ENCODE measurements around the gene PRSS56. TPM values are rescaled to one million over a fixed set of nuclear protein-coding genes. Genes with fewer than 3 reads are reported as not detected.
A peak's percentile ranks its signal among the peaks of the same experiment; 100 is the strongest.

Gene PRSS56
- polyA plus RNA-seq, 3 donors: not detected

DNA sequence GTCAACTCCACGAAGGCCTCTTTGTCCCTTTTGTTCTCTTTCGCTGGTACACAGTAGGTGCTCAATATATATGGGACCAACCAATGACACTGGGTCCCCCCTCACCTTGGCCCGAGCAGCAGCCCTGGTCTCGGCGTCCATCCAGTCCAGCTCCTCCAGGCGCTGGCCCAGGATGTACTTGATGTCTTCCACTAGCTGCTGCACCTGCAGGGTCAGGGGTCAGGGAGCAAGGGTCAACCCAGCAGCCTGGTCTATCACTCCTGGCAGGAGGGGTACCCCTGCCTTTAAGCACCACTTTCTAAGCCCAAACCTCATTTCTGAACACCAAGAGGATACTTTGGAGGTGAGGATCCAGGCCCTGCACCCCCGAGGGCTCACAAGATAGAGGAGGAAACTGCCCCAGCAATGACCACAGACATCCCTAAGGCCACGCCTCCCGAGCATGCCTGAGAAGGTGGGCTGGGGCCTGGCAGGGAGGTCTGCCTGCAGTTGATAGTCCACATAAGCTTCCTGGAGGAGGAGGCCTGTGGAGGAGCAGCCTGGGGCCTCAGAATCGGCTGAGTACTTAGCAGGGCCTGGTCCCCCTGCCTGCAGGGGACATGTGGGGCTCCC lies 36.8 kb upstream of the PRSS56 start:
- 98% methylated on average over 7 of the region's 10 CpGs for WGBS (ENCODE audit: insufficient coverage)
- Histone ChIP-seq H3K27ac (ENCODE audit: low read depth in 1 of 2, low read length in 2 of 2) (no peak overlapping the region), H3K9me3 (replicated peaks in 1 of 2; ENCODE audit: control insufficient read depth in 1 of 2, insufficient read depth in 1 of 2, low read length in 2 of 2) (no peaks in the 10 kb centered on the region), H3K27me3 (ENCODE audit: control insufficient read depth in 2 of 2, insufficient read depth in 2 of 2, low read length in 2 of 2) (peaks cover 11 to 30% of the 10 kb centered on the region in 2 donors), H3K4me3 (replicated peaks in 1 of 3; ENCODE audit: low read depth in 2 of 3, low read length in 3 of 3) (no peak overlapping the region), H3K4me1 (ENCODE audit: control insufficient read depth in 1 of 2, insufficient read depth in 2 of 2, low read length in 2 of 2) (no peaks in the 10 kb centered on the region), H3K36me3 (replicated peaks in 1 of 2; ENCODE audit: control insufficient read depth in 1 of 2, insufficient read depth in 2 of 2, low read length in 2 of 2) (no peaks in the 10 kb centered on the region), H3K4me2 (replicated peaks; ENCODE audit: extremely low read depth, low read length, poor library complexity, severe bottlenecking) (no peak overlapping the region), H4K20me1 (ENCODE audit: insufficient read depth, low read length) (no peaks in the 10 kb centered on the region), H3K79me2 (ENCODE audit: insufficient read depth, low read length) (no peaks in the 10 kb centered on the region), H3K9ac (ENCODE audit: insufficient read depth, low read length, poor library complexity, severe bottlenecking) (no peak overlapping the region), H2AFZ (ENCODE audit: insufficient read depth, low read depth, low read length, poor library complexity, severe bottlenecking) (no peak overlapping the region)
- Mint-ChIP-seq H3K27ac (no peak overlapping the region), H3K27me3 (ENCODE audit: low read depth in 3 of 3) (peaks cover 32 to 44% (median 36%) of the 10 kb centered on the region in 3 donors), H3K9me3 (peaks cover 0 to 5% (median 3%) of the 10 kb centered on the region in 7 donors), H3K36me3 (no peaks in the 10 kb centered on the region), H3K4me3 (no peak overlapping the region), H3K4me1 (no peaks in the 10 kb centered on the region)
- intact Hi-C loops (cut with micrococcal nuclease): no loop called here
- TF ChIP-seq, protein P1, sequence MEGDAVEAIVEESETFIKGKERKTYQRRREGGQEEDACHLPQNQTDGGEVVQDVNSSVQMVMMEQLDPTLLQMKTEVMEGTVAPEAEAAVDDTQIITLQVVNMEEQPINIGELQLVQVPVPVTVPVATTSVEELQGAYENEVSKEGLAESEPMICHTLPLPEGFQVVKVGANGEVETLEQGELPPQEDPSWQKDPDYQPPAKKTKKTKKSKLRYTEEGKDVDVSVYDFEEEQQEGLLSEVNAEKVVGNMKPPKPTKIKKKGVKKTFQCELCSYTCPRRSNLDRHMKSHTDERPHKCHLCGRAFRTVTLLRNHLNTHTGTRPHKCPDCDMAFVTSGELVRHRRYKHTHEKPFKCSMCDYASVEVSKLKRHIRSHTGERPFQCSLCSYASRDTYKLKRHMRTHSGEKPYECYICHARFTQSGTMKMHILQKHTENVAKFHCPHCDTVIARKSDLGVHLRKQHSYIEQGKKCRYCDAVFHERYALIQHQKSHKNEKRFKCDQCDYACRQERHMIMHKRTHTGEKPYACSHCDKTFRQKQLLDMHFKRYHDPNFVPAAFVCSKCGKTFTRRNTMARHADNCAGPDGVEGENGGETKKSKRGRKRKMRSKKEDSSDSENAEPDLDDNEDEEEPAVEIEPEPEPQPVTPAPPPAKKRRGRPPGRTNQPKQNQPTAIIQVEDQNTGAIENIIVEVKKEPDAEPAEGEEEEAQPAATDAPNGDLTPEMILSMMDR (IDR thresholded peaks at IDR 0.05): no peak
- DNase-seq: no peak

DNA sequence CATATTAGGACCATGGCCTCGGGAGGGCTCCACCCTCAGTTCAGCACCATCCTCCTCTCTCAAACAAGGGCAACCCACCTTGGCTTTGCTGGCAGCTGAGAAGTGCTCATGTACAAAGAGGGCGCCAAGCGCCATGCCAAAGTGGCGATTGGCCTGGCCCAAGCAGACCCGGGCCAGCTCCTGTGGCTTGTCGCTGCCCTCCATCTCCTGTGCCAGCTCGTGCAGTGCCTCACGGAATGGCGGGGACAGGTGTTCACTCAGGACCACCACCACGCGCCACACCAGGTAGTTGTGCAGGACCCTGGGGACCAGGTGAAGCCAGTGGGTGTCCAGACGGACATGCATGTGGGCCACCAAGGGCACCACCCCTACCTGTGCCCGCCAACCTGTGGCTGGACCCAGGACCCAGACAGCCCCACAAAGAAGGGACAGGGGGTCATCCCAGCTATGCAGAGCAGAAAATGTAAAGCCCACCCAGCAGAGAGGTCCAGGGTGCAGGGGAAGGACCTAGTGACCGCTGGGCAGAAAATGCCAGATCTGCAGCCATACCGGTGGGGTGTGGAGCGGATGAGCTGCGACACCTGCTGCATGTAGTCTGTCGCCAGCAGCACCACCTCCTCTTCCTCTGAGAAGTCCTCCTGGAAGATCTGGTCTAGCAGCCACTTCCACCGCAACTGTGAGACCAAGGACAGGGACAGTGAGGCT lies 36.1 kb upstream of the PRSS56 start:
- H3K9ac ChIP-seq (ENCODE audit: insufficient read depth, low read length, poor library complexity, severe bottlenecking): no peak overlapping the region
- no peaks in the 10 kb centered on the region for H3K79me2 ChIP-seq (ENCODE audit: insufficient read depth, low read length)
- H3K27ac ChIP-seq (ENCODE audit: low read depth in 1 of 2, low read length in 2 of 2): no peak overlapping the region
- intact Hi-C loops (cut with micrococcal nuclease): no loop called here
- Mint-ChIP-seq H3K4me1 (no peaks in the 10 kb centered on the region), H3K9me3 (peaks cover 0 to 5% (median 3%) of the 10 kb centered on the region in 7 donors), H3K4me3 (peak overlapping the region in 1 of 2 donors; percentile 46), H3K36me3 (no peaks in the 10 kb centered on the region), H3K27ac (no peak overlapping the region), H3K27me3 (ENCODE audit: low read depth in 3 of 3) (peaks cover 36 to 50% (median 42%) of the 10 kb centered on the region in 3 donors)
- H3K9me3 ChIP-seq (replicated peaks in 1 of 2; ENCODE audit: control insufficient read depth in 1 of 2, insufficient read depth in 1 of 2, low read length in 2 of 2): no peaks in the 10 kb centered on the region
- H2AFZ ChIP-seq (ENCODE audit: insufficient read depth, low read depth, low read length, poor library complexity, severe bottlenecking): no peak overlapping the region
- no peak overlapping the region for H3K4me3 ChIP-seq (replicated peaks in 1 of 3; ENCODE audit: low read depth in 2 of 3, low read length in 3 of 3)
- H3K4me1 ChIP-seq (ENCODE audit: control insufficient read depth in 1 of 2, insufficient read depth in 2 of 2, low read length in 2 of 2): no peaks in the 10 kb centered on the region
- H4K20me1 ChIP-seq (ENCODE audit: insufficient read depth, low read length): no peaks in the 10 kb centered on the region
- H3K27me3 ChIP-seq (ENCODE audit: control insufficient read depth in 2 of 2, insufficient read depth in 2 of 2, low read length in 2 of 2): peaks cover 15 to 37% of the 10 kb centered on the region in 2 donors
- DNase-seq: no peak
- H3K4me2 ChIP-seq (replicated peaks; ENCODE audit: extremely low read depth, low read length, poor library complexity, severe bottlenecking): no peak overlapping the region
- no peaks in the 10 kb centered on the region for H3K36me3 ChIP-seq (replicated peaks in 1 of 2; ENCODE audit: control insufficient read depth in 1 of 2, insufficient read depth in 2 of 2, low read length in 2 of 2)
- WGBS (ENCODE audit: insufficient coverage): 92% methylated on average over 18 of the region's 19 CpGs
- TF ChIP-seq, protein P1 (IDR thresholded peaks at IDR 0.05): no peak

Data from CD14-positive monocyte (primary cell).